Astrocyte of the cerebellum (primary cell): ENCODE results near the gene ARFGAP2.

Source experiments
- DNase-seq: peaks from one replicate; pipeline ENCODE4 v3.0.0-alpha.2; 2011; ENCODE audit warnings: low read depth
- H3K4me3 ChIP-seq: 2 replicates; pipeline ENCODE4 v1.5.1; 2011; ENCODE audit warnings: mild to moderate bottlenecking, low read depth, low read length, moderate library complexity
- in situ Hi-C: cut with HindIII; loops from 2 replicates; pipeline ENCODE4 v1.10.0; 2017; ENCODE audit warnings: low sequenced_read_pairs
- TF ChIP-seq, protein P1 (sequence below): IDR thresholded peaks from 2 replicates; pipeline ENCODE4 v1.5.1; 2012; ENCODE audit warnings: low read length, low read depth, moderate library complexity, mild to moderate bottlenecking; ENCODE audit errors: missing control alignments

The ARFGAP2 gene

DNA sequence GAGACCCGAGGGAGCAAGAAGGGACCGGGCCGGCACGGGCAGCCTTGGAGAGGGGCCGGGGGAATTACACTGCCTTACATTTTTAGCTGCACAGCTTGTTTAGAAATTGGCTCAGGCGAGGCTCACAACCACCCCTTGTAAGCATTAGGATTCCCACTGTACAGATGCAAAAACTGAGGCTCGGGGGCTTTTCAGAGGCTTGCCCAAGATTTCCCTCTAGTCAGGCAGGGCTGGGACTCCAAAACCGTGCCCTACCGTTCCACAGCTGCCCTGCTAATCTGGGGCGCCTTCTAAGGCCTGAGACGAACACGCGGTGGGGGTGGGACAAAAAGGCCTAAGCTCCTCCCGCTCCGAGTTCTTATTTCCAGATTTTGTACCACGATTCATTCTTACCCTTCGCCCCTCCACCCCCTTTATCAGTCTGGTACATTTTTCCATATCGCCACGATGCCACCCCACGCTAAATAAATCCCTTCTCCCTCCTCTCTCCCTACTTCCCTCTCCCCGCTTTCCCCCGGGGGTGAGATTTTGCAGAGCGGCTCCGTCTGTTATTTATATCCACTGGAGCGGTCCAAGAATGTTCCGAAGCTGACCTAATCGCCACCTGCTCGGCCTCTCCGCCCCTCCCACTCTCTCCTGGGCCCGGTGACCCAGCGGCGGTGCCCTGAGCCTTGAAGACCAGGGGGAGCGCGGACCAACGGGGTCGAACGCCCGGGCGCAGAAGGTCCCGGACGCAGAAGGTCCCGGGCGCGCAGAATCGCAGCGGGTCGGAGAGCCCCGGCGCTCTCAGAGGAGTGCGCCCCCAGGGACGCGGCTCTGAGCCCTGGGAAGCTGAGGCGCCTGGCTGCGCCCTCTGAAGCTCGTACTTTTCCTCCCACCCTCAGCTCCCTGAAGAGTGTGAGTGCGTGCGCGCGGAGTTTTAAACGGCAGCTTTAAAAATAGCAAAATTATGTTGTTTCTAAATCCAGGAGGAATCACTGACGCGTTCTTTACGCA is 10.3 kb upstream of the ARFGAP2 start:
- TF ChIP-seq, protein P1, sequence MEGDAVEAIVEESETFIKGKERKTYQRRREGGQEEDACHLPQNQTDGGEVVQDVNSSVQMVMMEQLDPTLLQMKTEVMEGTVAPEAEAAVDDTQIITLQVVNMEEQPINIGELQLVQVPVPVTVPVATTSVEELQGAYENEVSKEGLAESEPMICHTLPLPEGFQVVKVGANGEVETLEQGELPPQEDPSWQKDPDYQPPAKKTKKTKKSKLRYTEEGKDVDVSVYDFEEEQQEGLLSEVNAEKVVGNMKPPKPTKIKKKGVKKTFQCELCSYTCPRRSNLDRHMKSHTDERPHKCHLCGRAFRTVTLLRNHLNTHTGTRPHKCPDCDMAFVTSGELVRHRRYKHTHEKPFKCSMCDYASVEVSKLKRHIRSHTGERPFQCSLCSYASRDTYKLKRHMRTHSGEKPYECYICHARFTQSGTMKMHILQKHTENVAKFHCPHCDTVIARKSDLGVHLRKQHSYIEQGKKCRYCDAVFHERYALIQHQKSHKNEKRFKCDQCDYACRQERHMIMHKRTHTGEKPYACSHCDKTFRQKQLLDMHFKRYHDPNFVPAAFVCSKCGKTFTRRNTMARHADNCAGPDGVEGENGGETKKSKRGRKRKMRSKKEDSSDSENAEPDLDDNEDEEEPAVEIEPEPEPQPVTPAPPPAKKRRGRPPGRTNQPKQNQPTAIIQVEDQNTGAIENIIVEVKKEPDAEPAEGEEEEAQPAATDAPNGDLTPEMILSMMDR = no peak
- in situ Hi-C loops = no loop called here

DNA sequence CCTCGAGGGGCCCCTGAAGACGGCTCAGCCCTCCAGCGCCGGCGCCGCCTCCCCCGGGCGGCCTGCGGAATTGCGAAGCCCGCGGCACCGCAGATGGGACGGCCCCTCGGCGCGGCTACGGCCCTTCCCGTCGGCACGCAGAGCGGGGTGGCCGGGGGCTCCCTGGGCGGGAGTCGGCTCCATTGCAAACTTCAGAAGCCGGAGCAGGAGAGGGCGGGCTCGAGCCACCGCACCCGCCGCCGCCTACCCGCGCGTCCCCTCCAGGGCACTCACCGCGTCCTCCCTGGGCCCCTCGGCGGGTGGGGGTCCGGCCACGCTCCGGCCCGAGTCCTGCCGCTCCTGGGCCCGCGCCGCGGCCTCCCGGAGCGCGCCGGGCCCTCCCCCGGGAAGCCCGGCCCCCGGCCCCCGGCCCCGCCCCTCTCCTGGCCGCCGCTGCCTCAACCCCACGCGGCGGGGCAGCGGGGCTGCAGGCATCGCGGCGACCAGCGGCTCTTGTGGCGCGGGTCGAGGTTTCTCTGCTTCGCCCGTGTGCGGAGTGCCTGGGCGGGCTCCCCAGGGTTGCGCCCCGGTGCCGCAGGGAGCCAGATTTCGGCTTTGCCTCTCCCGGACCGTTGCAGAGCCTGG is 9.5 kb upstream of the ARFGAP2 start, which contains the start of gene PACSIN3:
PACSIN3 (minus strand) TSS at position 359 of the 624 bp plus-strand sequence. CDS start 3,707 bp downstream, outside the sequence.
- peak within 1 kb of the TSS; percentile 62 for H3K4me3 ChIP-seq
- DNase-seq = no peak
- in situ Hi-C loops = no loop called here
- TF ChIP-seq, protein P1 = no peak

More for the DNA sequence above, 10.3 kb upstream of the ARFGAP2 start:
- DNase-seq = no peak
- H3K4me3 ChIP-seq = peak overlapping the region; percentile 62

DNA sequence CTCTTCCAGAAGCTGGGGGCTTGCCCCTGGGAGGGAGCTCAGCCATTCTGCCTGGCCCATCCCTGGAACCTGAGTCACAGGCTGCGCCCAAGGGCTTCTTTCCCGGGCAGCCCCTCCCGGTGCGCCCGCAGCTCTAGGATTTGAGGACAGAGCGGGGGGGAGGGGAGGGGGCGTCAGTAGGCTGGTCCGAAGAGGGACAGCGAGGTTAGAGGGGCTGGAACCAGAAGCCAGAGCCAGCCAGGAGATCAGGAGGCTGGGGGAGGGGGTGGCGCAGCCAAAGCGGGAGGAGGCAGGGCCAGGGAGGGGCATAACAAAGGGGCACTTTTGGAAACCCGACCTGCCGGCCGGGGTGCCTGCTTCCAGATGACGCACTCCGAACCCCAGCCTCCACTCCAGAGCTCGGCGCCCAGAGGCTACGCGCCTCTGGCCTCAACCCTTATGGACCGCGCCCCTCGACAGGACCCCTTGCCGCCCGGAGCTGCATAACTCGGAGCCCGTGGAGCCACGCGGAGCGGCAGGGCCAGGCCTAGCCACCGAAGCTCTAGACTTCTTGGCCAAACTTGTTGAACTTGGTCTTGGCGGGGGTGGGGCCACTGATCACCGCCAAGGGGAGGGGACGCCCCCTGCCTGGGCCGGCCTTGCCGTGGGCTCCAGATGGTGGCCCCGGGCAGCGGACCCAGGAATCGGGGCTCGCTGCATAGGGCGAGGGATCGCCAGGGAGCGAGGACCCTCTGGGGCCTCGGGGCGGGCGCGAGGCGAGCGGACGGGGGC is 8.8 kb upstream of the ARFGAP2 start:
- in situ Hi-C loops = no loop called here
- TF ChIP-seq, protein P1 = no peak
- peak overlapping the region; percentile 62 for H3K4me3 ChIP-seq
- DNase-seq = no peak

DNA sequence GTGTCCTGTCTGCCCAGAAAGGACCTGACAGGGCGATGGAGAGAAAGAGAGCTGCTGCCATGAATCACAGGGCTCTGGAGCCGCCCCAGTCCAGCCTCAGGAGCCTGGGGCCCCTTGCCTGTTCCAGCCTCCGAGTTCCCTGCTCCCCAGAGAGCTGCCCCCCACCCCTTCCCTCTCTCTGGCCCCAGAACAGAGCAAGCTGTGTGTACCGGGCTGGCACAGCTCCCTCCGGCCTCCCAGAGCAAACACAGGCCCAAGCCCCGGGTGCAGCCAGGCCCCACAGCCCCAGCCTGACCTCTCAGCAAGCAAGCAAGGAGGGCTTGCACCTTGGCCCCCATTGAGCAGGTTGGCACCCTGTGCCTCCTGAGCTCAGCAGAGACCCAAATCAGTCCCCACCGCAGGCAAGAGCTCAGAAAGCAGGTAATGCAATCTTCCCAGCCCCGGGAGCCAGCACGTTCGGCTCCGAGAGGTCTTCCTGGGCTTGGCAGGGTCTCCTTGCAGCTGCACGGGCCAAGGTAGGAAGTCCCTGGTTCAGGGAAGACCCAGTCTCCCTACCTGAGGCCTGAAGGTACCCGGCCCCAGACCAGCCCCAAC is 8.1 kb upstream of the ARFGAP2 start:
- in situ Hi-C loops = loop anchor here (5.0 kb wide), 2 partner anchors 47 to 147 kb away; no protein-coding TSS in a partner anchor
- peak overlapping the region; percentile 62 for H3K4me3 ChIP-seq
- TF ChIP-seq, protein P1 = no peak
- no peak for DNase-seq

DNA sequence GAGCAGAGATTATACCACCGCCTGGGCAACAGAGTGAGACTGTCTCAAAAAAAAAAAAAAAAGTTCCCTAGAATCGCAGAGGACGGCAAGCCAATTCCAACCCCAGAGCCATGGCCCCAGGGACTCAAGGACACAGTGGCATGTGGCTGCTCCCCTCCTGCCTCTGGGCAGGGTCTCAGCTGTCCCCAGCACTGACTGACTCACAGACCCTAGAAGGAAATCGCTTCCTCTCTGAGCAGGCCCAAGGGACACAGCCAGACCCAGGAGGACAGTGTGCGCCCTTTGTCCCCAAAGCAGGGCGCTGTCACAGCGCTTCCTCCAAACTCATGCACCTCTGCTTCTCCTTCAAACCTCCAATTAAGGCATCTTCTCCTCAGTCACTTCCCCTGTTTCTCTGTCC is 7.3 kb upstream of the ARFGAP2 start:
- in situ Hi-C loops = loop anchor here (5.0 kb wide), 2 partner anchors 48 to 148 kb away; no protein-coding TSS in a partner anchor
- TF ChIP-seq, protein P1 = no peak
- H3K4me3 ChIP-seq = no peak overlapping the region
- DNase-seq = no peak
